RKO (cell line): Measurements from ENCODE around the gene PDE6A.

ENCODE experiments used
- DNase-seq: peaks from one replicate; pipeline ENCODE4 v3.0.0-alpha.2; 2016; ENCODE audit warnings: low spot score

PDE6A gene

GRCh38 chr5:149836451-149837139 is 108.0 kb downstream of the PDE6A start:
- no peak for DNase-seq

GRCh38 chr5:149834246-149834855 is 110.2 kb downstream of the PDE6A start:
- DNase-seq, result peak; percentile 61

- DNase-seq, result no peak
Observed at GRCh38 chr5:149833116-149833827, 111.3 kb downstream of the PDE6A start.

GRCh38 chr5:149832636-149833035 is 112.0 kb downstream of the PDE6A start:
- DNase-seq, result no peak

DNA sequence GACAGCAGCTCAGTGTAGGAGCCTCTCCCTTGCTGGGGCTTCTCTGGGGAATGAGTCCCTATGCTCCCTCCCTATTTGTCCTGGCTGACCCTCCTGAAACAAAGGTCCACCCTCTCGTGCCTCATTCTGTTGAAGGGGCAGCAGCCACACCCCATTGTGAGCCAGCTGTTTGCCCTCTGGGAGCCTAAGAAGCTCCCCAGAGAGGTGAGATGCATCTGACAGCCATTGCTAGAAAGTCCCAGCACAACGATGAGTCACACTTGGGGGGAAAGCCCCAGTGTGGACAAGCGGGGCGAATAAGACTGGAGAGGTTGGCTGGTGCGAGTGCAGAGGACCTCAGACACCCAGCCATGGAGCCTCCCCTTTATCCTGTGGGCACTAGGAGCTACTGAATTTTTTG is 113.1 kb downstream of the PDE6A start:
- DNase-seq, result no peak

GRCh38 chr5:149830579-149830978 is 114.0 kb downstream of the PDE6A start:
- no peak for DNase-seq

- no peak for DNase-seq
Observed at GRCh38 chr5:149829954-149830353, 114.6 kb downstream of the PDE6A start.

DNA sequence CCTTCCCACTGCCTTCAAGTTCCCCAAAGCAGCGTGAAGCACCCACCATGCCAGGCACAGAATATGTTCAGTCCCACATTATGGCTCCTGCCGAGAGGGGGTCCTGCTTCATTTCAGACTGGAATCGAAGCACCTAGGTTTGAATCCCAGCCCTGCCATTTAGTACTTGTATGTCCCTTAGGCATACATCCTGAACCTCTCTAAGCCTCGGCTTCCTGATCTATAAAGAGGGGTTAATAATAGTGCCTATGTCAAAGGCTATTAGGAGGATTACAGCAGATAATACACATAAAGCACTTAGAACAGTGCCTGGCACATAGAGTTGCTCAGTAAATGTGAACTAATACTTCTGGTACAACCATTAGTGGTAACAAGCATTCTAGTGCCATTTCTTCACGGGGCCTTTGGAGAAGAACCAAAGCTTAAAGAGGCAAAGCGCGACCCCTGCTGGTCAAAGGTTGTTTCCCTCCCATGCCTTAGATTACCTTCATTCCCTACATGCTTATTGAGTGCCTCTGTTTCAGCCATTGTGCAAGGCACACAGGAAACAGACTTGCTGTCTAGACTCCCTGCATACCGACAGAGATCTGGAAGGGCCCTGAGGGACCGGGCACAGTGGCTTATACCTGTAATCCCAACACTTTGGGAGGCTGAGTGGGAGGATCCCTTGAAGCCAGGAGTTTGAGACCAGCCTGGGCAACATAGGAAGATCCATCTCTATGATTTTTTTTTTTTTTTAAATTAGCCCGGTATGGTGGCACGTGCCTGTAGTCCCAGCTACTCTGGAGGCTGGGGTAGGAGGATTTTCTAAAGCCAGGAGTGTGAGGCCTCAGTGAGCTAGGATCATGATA is 116.2 kb downstream of the PDE6A start:
- DNase-seq, result peak; percentile 80

DNA sequence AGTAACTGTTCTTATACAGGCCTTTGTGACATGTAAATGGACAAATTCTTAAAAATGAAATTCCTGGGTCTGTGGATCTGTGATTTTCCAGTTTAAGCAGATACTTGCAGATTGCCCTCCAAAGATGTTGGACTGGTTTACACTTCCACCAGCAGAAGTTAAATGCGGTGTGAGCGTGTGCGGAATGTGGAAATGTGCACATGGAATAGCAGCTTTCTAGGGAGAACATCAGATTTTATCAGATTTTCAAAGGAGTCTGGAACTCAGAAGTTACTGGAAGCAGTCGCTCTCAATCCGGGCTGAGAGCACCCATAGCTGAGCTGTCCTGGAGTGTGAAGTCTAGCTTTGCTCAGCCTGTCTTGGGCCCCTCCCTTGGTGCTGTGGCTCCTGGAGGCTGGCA is 117.0 kb downstream of the PDE6A start:
- no peak for DNase-seq

GRCh38 chr5:149827086-149827485 is 117.5 kb downstream of the PDE6A start:
- DNase-seq, result no peak

DNA sequence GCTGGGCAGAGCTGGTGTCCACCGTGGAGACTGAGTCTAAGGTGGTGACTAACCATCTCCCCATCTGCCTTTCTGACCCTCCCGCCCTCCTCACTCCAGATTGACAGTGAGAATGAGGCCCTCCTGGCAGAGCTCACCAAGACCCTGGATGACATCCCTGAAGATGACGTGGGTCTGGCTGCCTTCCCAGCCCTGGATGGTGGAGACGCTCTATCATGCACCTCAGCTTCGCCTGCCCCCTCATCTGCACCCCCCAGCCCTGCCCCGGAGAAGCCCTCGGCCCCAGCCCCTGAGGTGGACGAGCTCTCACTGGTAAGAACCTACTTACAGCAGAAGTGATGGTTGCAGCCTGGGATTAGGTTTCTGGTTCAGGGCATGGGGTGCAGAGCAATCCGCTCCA is 118.0 kb downstream of the PDE6A start:
- DNase-seq, result no peak

DNA sequence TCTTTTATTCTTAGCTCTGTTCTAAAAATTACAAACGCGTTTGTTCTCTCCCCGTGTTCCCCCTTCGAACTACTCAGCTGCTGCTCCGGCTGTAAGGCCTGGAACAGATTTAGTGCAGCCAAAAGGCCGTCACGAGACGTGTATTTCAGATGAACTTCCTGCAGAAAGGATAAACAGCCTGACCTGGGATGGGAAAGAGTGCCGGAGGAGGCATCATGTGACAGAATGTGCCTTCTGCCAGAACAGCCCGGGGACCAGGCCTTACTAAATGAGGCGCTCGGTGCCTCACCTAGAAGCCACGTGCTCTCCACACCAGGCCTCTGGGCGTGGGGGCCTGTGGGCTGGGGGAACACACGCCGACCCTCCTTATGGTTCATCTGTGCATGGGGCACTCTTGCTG is 119.7 kb downstream of the PDE6A start:
- no peak for DNase-seq

DNA sequence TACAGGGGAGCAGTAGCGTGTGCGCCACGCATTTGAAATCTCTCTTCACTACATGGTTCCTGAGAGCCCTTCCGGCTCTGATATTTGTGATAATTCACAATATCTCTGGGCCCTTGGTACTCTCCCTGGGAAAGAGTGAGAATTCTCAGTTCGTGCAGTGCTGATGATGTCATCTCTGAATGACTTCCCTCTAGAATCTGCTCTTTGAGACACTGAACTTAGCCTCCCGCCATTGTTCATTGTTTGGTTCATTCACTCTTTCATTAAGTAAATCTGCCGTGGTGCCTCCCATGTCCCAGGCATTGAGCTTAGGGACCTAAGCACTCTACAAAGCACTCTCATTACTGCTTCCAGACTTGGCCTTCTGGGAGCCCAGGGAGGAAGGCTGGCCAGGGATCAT is 120.5 kb downstream of the PDE6A start:
- DNase-seq, result no peak

GRCh38 chr5:149823375-149823774 is 121.2 kb downstream of the PDE6A start:
- DNase-seq, result no peak

DNA sequence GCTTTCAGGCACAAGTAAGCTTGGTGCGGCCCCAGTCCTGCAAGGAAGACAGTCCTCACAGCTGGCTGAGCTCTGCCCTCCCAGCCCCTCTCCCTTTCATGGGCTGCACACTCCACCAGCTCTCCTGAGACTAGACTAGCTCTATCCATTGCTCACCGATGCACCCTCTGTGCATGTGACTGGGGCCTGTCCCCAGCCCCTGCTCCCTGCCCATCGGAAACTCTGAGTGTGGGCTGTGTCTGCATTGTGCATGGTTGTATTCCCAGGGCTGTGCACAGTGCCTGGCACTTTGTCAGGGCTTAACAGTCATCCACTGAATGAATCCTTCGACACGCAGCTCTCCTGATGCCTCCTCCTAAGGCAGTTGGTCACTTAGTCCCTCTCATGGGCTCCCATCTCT is 122.3 kb downstream of the PDE6A start:
- no peak for DNase-seq

- no peak for DNase-seq
Observed at GRCh38 chr5:149820536-149821510, 123.8 kb downstream of the PDE6A start.

- DNase-seq, result no peak
Observed at GRCh38 chr5:149820012-149820411, 124.6 kb downstream of the PDE6A start.

GRCh38 chr5:149818116-149818515 is 126.5 kb downstream of the PDE6A start:
- DNase-seq, result no peak

DNA sequence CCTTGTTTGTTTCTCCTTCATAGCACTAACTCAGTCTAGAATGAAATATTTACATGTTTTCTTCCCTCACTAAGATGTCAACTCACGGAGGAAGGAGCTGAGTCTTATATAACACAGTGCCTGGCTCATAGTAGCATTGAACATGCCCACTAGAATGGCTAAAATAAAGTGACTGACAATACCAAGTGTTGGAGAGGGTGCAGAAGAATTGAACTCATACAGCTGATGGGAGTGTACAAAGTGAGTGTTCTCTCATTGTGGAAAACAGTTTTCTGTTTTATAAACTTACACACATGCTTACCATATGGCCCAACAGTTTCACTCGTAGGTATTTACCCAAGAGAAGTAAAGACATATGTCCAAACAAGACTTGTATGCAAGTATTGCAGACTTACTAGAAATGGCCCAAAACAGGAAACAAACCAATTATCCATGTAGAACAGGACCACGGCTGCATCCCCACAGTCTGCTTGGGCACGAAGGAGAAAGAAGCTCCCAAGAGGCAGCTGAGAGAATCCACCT is 127.0 kb downstream of the PDE6A start:
- no peak for DNase-seq

- no peak for DNase-seq
Observed at GRCh38 chr5:149816661-149817060, 127.9 kb downstream of the PDE6A start.

- no peak for DNase-seq
Observed at GRCh38 chr5:149811453-149811852, 133.1 kb downstream of the PDE6A start.
